Left lung (tissue), 10 donors: Measurements from ENCODE around the gene CYP1B1. TPM values are rescaled to one million over a fixed set of nuclear protein-coding genes. Genes with fewer than 3 reads are reported as not detected.

ENCODE experiments used
- ATAC-seq: fragments of 200-7000 bp; cut with Tn5 transposase; one replicate; pipeline ENCODE4 v1.9.1; 2020; ENCODE audit warnings: moderate library complexity
- DNase-seq, 4 donors: peaks; one replicate each; pipeline ENCODE4 v3.0.0-alpha.2; 2013 to 2020
- H3K27ac ChIP-seq, 2 donors: fragments of 200-600 bp; sonication (generic) in 1 of 2; one replicate each; pipeline versions ENCODE4 v1.5.0 to v1.8.0; 2020 to 2021
- H3K27me3 ChIP-seq, 2 donors: fragments of 200-600 bp; sonication (generic) in 1 of 2; one replicate each; pipeline versions ENCODE4 v1.5.0 to v1.8.0; 2020 to 2021
- H3K36me3 ChIP-seq, 2 donors: fragments of 200-600 bp; sonication (generic) in 1 of 2; one replicate each; pipeline versions ENCODE4 v1.5.0 to v1.8.0; 2020 to 2021
- H3K4me1 ChIP-seq, 2 donors: fragments of 200-600 bp; one replicate each; pipeline ENCODE4 v1.8.0; 2021
- H3K4me3 ChIP-seq, 2 donors: fragments of 200-600 bp; sonication (generic) in 1 of 2; one replicate each; pipeline versions ENCODE4 v1.5.0 to v1.8.0; 2020 to 2021; ENCODE audit warnings: mild to moderate bottlenecking in 1 of 2
- H3K9me3 ChIP-seq, 2 donors: fragments of 200-600 bp; sonication (generic) in 1 of 2; one replicate each; pipeline versions ENCODE4 v1.5.0 to v1.8.0; 2020 to 2021
- CTCF ChIP-seq, 2 donors: fragments of 200-600 bp; sonication (generic) in 1 of 2; IDR thresholded peaks; one replicate each; pipeline versions ENCODE4 v1.5.0 to v1.8.0; 2021; ENCODE audit warnings: antibody characterized with exemption in 2 of 2
- intact Hi-C, 2 donors: fragments of 100-400 bp; cut with DNase I; formaldehyde crosslinking; loops; one replicate each; pipeline versions ENCODE4 v1.11.2 to v1.14.2; 2022
- polyA plus RNA-seq, 6 donors: library from polyadenylated mRNA; unstranded; fragments of 120-200 nt; gene quantifications; one replicate each; pipeline ENCODE4 v1.2.1, GENCODE V29; 2013; ENCODE audit not compliant: insufficient read length in 6 of 6
- total RNA-seq, 2 donors: library from RNA; stranded (reverse); fragmentation: NEBNext Ultra II Directional; extraction: Animal tissue kit (Norgen Biotek cat#: 25700); gene quantifications; one replicate each; pipeline ENCODE4 v1.2.1, GENCODE V29; 2021
- donor health status: DM: no; HTN: yes; CAD: no.
- donor health status: DM: no; HTN: no; CAD: no.

The CYP1B1 gene
- total and polyA plus RNA-seq, 8 donors, result 1.0 to 155 (median 1.6) TPM

- Histone ChIP-seq H3K36me3 (no peaks in the 10 kb centered on the region), H3K27ac (peak overlapping the region in 1 of 2 donors; percentile 3), H3K4me3 (no peak overlapping the region), H3K4me1 (peaks cover 0 to 24% of the 10 kb centered on the region in 2 donors), H3K27me3 (no peaks in the 10 kb centered on the region), H3K9me3 (peaks cover 0 to 2% of the 10 kb centered on the region in 2 donors)
- DNase-seq, result no peak
- no peak for TF ChIP-seq CTCF (IDR thresholded peaks at IDR 0.05)
- intact Hi-C loops, result no loop called here
- no peak for ATAC-seq
These were observed 45.5 kb upstream of the CYP1B1 start for GRCh38 chr2:38121481-38121880.

- no peak for ATAC-seq
- peaks cover 0 to 31% of the 10 kb centered on the region in 2 donors for H3K4me1 ChIP-seq
- no peak overlapping the region for H3K27ac ChIP-seq
- no peaks in the 10 kb centered on the region for H3K36me3 ChIP-seq
- H3K9me3 ChIP-seq, result no peaks in the 10 kb centered on the region
- intact Hi-C loops, result no loop called here
- no peaks in the 10 kb centered on the region for H3K27me3 ChIP-seq
- no peak for TF ChIP-seq CTCF (IDR thresholded peaks at IDR 0.05)
- no peak overlapping the region for H3K4me3 ChIP-seq
- no peak for DNase-seq
These were observed 44.9 kb upstream of the CYP1B1 start for GRCh38 chr2:38120829-38121228.

- no peaks in the 10 kb centered on the region for H3K36me3 ChIP-seq
- H3K27me3 ChIP-seq, result no peaks in the 10 kb centered on the region
- H3K9me3 ChIP-seq, result no peaks in the 10 kb centered on the region
- no peak for TF ChIP-seq CTCF (IDR thresholded peaks at IDR 0.05)
- no peak overlapping the region for H3K27ac ChIP-seq
- H3K4me1 ChIP-seq, result peaks cover 0 to 37% of the 10 kb centered on the region in 2 donors
- intact Hi-C loops, result no loop called here
- DNase-seq (no peak), ATAC-seq (no peak)
- H3K4me3 ChIP-seq, result no peak overlapping the region
These were observed 44.3 kb upstream of the CYP1B1 start for GRCh38 chr2:38120264-38120592.

GRCh38 chr2:38116762-38117161 is 40.8 kb upstream of the CYP1B1 start:
- peaks cover 10 to 64% of the 10 kb centered on the region in 2 donors for H3K4me1 ChIP-seq
- H3K36me3 ChIP-seq, result no peaks in the 10 kb centered on the region
- ATAC-seq, result no peak
- H3K27ac ChIP-seq, result no peak overlapping the region
- no peaks in the 10 kb centered on the region for H3K9me3 ChIP-seq
- no peak for DNase-seq
- intact Hi-C loops, result no loop called here
- no peaks in the 10 kb centered on the region for H3K27me3 ChIP-seq
- no peak for TF ChIP-seq CTCF (IDR thresholded peaks at IDR 0.05)
- H3K4me3 ChIP-seq, result no peak overlapping the region

- TF ChIP-seq CTCF (IDR thresholded peaks at IDR 0.05), result peak; percentile 90 to 94
- Histone ChIP-seq H3K9me3 (no peaks in the 10 kb centered on the region), H3K27ac (peak overlapping the region in 1 of 2 donors; percentile 59), H3K4me1 (peaks cover 10 to 56% of the 10 kb centered on the region in 2 donors), H3K4me3 (no peak overlapping the region), H3K27me3 (no peaks in the 10 kb centered on the region), H3K36me3 (no peaks in the 10 kb centered on the region)
- peak in 2 of 4 donors; percentile 67 to 81 for DNase-seq
- intact Hi-C loops, result no loop called here
- peak; percentile 96 for ATAC-seq
These were observed 39.5 kb upstream of the CYP1B1 start for GRCh38 chr2:38115216-38116032.
